Fibroblast of mammary gland (primary cell): ENCODE measurements around the gene LTN1.

Experiments
- DNase-seq: peaks from one replicate; pipeline ENCODE4 v3.0.0-alpha.2; 2010; ENCODE audit warnings: low read depth
- H3K4me3 ChIP-seq: 2 replicates; pipeline ENCODE4 v1.5.1; 2011; ENCODE audit warnings: low read depth, mild to moderate bottlenecking, low read length, moderate library complexity; ENCODE audit not compliant: control insufficient read depth
- CTCF ChIP-seq: conservative IDR thresholded peaks from 2 replicates; pipeline ENCODE4 v1.5.1; 2011; ENCODE audit warnings: low read depth, low read length, inconsistent platforms; ENCODE audit not compliant: control insufficient read depth, insufficient read depth

Gene LTN1

GRCh38 chr21:28952686-28953085, 40.0 kb downstream of the LTN1 start:
- TF ChIP-seq CTCF, result no peak
- DNase-seq, result peak; percentile 28
- no peak overlapping the region for H3K4me3 ChIP-seq

GRCh38 chr21:28949318-28949717, 43.4 kb downstream of the LTN1 start:
- TF ChIP-seq CTCF, result no peak
- no peak for DNase-seq

GRCh38 chr21:28944296-28944695, 48.4 kb downstream of the LTN1 start:
- TF ChIP-seq CTCF, result no peak
- no peak overlapping the region for H3K4me3 ChIP-seq
- peak; percentile 55 for DNase-seq

More at GRCh38 chr21:28949318-28949717, 43.4 kb downstream of the LTN1 start:
- H3K4me3 ChIP-seq, result no peak overlapping the region

GRCh38 chr21:28943631-28944030, 49.0 kb downstream of the LTN1 start:
- TF ChIP-seq CTCF, result no peak
- no peak overlapping the region for H3K4me3 ChIP-seq
- DNase-seq, result peak; percentile 73

- H3K4me3 ChIP-seq, result no peak overlapping the region
- no peak for TF ChIP-seq CTCF
- peak; percentile 6 for DNase-seq
Observed at GRCh38 chr21:28938726-28939125, 54.0 kb downstream of the LTN1 start.

GRCh38 chr21:28937737-28938136, 54.9 kb downstream of the LTN1 start:
- no peak for TF ChIP-seq CTCF
- H3K4me3 ChIP-seq, result no peak overlapping the region
- DNase-seq, result no peak

- DNase-seq, result no peak
- no peak for TF ChIP-seq CTCF
- no peak overlapping the region for H3K4me3 ChIP-seq
Observed at GRCh38 chr21:28936721-28937120, 56.0 kb downstream of the LTN1 start.
